GM12864 (cell line): ENCODE data around the gene SPATA6L.

ENCODE experiments used
- DNase-seq: peaks from one replicate; pipeline ENCODE4 v3.0.0-alpha.2; 2011; ENCODE audit warnings: low read depth
- H3K4me3 ChIP-seq: 2 replicates; pipeline ENCODE4 v1.5.1; 2011; ENCODE audit warnings: mild to moderate bottlenecking, low read depth, low read length, control low read depth
- TF ChIP-seq, protein P1 (sequence below): IDR thresholded peaks from 2 replicates; pipeline ENCODE4 v1.5.1; 2011; ENCODE audit warnings: low read depth, mild to moderate bottlenecking, moderate library complexity, low read length, control low read depth, inconsistent platforms; ENCODE audit errors: missing control alignments

Gene SPATA6L, protein sequence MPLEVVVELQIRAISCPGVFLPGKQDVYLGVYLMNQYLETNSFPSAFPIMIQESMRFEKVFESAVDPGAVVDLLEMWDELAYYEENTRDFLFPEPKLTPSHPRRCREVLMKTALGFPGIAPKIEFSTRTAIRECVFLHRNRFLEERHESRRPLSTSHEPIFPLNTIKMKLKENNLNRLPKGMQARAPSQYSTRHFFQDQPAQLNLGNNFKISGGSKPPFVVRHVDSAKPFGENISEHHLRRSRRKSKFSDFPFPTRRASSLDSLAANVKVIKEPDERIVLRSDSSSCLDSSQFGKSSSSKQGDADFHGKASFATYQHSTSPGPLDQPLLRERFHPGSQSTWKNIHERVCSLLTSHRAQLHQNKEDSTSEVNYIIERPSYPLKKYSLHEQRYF

DNA sequence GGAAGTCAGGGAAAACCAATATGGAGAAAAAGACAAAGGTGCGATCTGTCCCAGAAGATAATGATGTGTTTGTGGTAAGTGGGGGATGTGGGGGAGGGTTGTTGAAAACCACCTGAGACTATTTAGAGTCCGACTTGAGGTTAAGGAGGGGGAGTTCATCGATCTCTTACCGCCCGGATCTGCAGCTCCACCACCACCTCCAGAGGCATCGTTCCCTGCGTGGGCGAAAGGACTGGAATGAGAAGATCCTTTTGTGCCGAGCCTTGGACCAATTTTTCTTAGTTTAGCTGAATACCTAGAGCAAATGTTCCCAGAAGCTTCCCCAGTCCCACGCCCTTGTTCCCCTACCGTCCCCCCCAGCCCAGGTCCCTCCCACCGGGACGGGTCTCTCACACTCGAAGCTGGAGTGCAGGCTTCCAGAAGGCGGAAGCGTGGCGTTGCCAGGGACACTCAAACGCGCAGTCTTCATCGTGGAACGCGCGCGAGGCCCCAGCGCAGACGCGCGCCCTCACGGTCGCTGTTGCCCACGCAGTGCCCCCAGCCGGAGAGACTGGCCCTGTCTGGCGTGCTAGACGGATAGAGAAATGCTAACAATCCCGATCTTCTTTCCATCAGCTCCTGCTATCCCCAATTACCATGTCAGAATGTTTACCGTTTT, at the start of gene SPATA6L:
Gene SPATA6L (minus strand): TSS at position 439 of the 658 bp plus-strand sequence. CDS start 230 bp downstream, at position 209.
- TF ChIP-seq, protein P1, sequence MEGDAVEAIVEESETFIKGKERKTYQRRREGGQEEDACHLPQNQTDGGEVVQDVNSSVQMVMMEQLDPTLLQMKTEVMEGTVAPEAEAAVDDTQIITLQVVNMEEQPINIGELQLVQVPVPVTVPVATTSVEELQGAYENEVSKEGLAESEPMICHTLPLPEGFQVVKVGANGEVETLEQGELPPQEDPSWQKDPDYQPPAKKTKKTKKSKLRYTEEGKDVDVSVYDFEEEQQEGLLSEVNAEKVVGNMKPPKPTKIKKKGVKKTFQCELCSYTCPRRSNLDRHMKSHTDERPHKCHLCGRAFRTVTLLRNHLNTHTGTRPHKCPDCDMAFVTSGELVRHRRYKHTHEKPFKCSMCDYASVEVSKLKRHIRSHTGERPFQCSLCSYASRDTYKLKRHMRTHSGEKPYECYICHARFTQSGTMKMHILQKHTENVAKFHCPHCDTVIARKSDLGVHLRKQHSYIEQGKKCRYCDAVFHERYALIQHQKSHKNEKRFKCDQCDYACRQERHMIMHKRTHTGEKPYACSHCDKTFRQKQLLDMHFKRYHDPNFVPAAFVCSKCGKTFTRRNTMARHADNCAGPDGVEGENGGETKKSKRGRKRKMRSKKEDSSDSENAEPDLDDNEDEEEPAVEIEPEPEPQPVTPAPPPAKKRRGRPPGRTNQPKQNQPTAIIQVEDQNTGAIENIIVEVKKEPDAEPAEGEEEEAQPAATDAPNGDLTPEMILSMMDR: no peak
- H3K4me3 ChIP-seq: peak within 1 kb of the TSS; percentile 57
- DNase-seq: no peak

DNA sequence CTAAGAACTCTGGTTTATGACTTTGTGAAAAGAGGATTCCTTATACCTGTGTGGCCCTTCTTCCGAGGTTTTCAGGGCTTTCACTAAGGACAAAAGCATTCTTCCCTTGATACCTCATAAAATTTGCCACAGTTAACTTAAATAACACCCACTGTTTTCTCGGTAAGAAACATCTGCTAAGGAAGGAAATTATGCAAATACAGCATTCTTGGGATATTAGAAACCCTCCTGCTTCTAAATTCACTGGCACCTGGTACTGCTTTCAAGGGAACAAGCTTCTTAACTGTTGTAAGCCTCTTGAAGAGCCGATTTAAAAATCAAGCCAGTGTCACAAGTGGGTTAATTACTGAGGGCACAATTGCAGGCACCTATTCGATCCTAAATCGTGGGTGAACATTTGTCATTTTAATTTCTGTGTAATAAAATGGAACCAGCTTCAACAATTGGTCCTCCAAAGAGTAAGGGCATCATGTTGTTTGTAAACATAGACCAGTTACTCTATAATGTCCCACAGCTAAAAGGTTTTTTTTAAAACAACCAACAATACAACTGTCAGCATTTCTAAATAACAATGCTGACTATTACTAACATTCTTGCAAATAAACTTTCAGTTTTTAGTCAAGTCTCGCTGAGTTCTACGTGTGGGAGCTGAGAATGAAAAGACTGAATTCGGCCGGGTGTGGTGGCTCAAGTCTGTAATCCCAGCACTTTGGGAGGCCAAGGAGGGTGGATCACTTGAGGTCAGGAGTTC, 48.2 kb upstream of the SPATA6L start:
- H3K4me3 ChIP-seq: no peak overlapping the region
- no peak for DNase-seq
- TF ChIP-seq, protein P1: no peak

DNA sequence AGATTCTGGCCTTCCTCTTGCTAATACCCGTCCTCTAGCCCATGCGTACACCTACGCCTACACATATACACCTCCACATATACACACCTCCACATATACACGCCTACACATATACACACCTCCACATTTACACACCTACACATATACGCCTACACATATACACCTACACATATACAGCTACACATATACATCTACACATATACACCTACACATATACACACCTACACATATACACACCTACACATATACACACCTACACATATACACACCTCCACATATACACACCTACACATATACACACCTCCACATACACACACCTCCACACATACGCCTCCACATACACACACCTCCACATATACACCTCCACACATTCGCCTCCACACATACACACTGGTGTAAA, 47.6 kb upstream of the SPATA6L start:
- no peak overlapping the region for H3K4me3 ChIP-seq
- DNase-seq: no peak
- TF ChIP-seq, protein P1: no peak

DNA sequence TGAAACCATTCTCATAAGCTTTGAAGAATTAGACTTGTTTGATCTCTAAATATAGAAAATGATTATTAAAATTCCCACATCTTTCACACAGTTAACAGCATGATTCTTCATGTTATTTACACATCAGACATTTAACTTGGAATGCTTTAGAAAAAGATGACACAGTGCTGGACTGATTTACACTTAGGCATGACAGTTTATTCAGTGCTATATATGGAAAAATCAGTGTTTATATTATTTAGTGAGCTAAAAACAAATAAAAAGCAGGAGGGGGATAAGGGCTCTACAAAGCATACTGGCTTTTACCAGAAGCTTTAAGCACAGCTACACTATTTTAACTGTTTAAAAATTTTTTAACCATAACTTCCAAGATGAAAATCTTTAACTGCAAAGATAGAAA, 43.1 kb upstream of the SPATA6L start:
- no peak for DNase-seq
- H3K4me3 ChIP-seq: no peak overlapping the region
- TF ChIP-seq, protein P1: no peak

DNA sequence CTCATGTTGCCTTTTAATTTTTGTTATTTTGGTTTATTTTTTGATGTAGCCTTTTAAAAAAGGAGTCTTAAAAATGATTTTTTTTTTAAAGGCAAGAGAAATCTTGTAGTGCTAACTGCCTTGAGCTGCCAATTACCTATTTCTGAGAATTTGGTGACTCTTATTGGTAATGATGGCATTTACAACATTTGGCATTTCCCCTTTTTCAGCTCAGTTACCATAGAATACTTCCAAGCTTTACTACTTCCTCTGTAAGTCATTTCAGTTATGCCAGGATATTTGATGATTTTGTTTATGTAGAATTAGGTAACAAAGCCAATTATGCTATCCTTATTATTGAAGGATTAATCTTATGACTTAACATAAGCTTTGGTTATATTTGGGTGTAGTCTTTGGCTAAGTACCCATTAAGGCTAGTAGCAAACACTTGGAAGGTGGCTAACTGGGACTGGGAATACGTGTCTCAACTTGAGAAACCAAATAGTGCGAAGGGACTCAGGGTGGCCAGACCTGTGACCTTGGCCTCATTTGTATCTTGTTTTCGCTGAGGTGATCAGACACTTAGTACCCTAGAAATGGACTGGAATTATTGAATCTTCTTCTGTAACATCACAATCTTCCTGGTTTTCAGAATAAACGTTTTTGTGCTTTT, 40.8 kb upstream of the SPATA6L start:
- TF ChIP-seq, protein P1: no peak
- DNase-seq: no peak
- no peak overlapping the region for H3K4me3 ChIP-seq

DNA sequence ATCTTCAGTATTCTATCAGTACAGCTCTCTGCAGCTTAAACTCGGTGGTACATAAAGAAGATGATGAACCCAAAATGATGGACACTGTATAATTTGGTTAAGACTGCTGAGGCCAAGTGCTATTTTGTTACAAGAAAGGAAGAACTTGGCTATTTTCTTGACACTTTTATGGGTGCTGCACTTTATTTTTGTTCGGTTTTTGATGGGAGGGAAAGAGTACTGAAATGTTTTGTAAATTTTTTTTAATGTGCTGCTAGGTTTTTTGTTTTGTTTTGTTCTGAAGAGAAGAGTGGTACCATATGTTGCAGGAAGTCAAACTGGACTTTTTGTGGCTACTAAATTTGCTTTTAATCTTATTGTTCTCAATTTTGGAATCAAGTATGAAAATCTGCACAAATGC, 39.7 kb upstream of the SPATA6L start:
- TF ChIP-seq, protein P1: no peak
- no peak for DNase-seq
- H3K4me3 ChIP-seq: no peak overlapping the region
